SU-DHL-6 (cell line): ENCODE measurements around the gene TNS3.

ENCODE experiments used
- H2AFZ ChIP-seq: fragments of 200-600 bp; sonication (generic); 2 replicates; pipeline ENCODE4 v1.6.1; 2014; ENCODE audit warnings: low read depth, mild to moderate bottlenecking, moderate library complexity, mixed read lengths, antibody characterized with exemption, low read length; ENCODE audit not compliant: severe bottlenecking
- H3F3A ChIP-seq: fragments of 200-600 bp; shearing (Covaris generic); 2 replicates; pipeline ENCODE4 v1.6.0; 2016; ENCODE audit warnings: antibody characterized with exemption, mild to moderate bottlenecking; ENCODE audit not compliant: insufficient read depth
- H3K27ac ChIP-seq: fragments of 200-600 bp; sonication (generic); 2 replicates; pipeline ENCODE4 v1.5.1; 2016; ENCODE audit warnings: low read depth, mild to moderate bottlenecking, low read length, moderate library complexity, mixed read lengths
- H3K27me3 ChIP-seq: fragments of 200-600 bp; sonication (generic), shearing (Covaris generic); 2 replicates; pipeline ENCODE4 v1.6.0; 2014; ENCODE audit warnings: mild to moderate bottlenecking, low read length
- H3K36me3 ChIP-seq: fragments of 200-600 bp; sonication (generic); 2 replicates; pipeline ENCODE4 v1.6.1; 2014; ENCODE audit warnings: mild to moderate bottlenecking, low read length, mixed read lengths
- H3K4me2 ChIP-seq: fragments of 300-600, 200-600 bp; shearing (Covaris generic), sonication (generic); 2 replicates; pipeline ENCODE4 v1.6.0; 2014; ENCODE audit warnings: low read length, low read depth, mild to moderate bottlenecking; ENCODE audit not compliant: poor library complexity, severe bottlenecking
- H3K4me3 ChIP-seq: fragments of 200-600 bp; sonication (generic); 2 replicates; pipeline ENCODE4 v1.5.1; 2014; ENCODE audit warnings: antibody characterized with exemption, low read length, mild to moderate bottlenecking, mixed read lengths; ENCODE audit not compliant: insufficient read depth, poor library complexity, severe bottlenecking
- H3K79me2 ChIP-seq: fragments of 200-600 bp; sonication (generic); 2 replicates; pipeline ENCODE4 v1.6.1; 2014; ENCODE audit warnings: mild to moderate bottlenecking, low read length, moderate library complexity; ENCODE audit not compliant: insufficient read depth
- H3K9ac ChIP-seq: fragments of 200-600 bp; sonication (generic); 2 replicates; pipeline ENCODE4 v1.7.0; 2014; ENCODE audit warnings: mild to moderate bottlenecking, low read length
- H3K9me2 ChIP-seq: fragments of 200-600 bp; sonication (generic); replicated peaks from 2 replicates; pipeline ENCODE4 v1.6.1; 2014; ENCODE audit warnings: low read length; ENCODE audit not compliant: insufficient read depth
- H3K9me3 ChIP-seq: fragments of 200-600 bp; sonication (generic); 2 replicates; pipeline ENCODE4 v1.6.1; 2014; ENCODE audit warnings: low read length, mixed read lengths; ENCODE audit not compliant: insufficient read depth
- H4K20me1 ChIP-seq: fragments of 200-600 bp; sonication (generic); 2 replicates; pipeline ENCODE4 v1.6.1; 2014; ENCODE audit warnings: low read depth, mild to moderate bottlenecking, antibody characterized with exemption, low read length, moderate library complexity, mixed read lengths
- EZH2phosphoT487 ChIP-seq: fragments of 200-600 bp; sonication (generic), shearing (Covaris generic); conservative IDR thresholded peaks from 2 replicates; pipeline ENCODE4 v1.6.1; 2018; ENCODE audit warnings: mild to moderate bottlenecking, antibody characterized with exemption, low read length, moderate library complexity, mixed read lengths
- TF ChIP-seq, protein P1 (sequence below): fragments of 200-600 bp; sonication (generic); IDR thresholded peaks from one replicate; pipeline ENCODE4 v1.5.1; 2017; ENCODE audit warnings: antibody characterized with exemption, mild to moderate bottlenecking, low read length, moderate library complexity; ENCODE audit not compliant: insufficient read depth, poor library complexity, severe bottlenecking

The TNS3 gene

DNA sequence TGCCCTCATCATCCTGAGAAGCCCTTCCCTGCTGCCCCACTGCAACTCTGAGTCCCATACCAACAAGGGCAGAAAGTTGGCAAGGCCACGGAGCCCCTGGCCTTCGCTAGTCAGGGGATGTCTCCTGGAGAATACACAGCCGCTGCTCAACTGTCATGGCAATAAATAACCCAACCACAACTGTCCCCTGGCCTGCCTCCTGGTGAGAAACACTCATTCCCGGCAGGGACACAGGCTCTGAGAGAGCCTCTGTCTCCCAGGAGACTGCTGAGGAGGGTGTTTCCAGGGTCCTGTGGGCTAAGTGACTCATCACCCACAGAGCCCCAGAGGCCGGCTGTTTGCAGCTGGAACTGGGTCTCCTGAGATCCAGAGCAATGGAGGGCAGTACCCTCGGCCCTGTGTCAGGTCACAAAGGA, 354.1 kb downstream of the TNS3 start:
- Histone ChIP-seq H3F3A (no peaks in the 10 kb centered on the region), H3K9me3 (no peaks in the 10 kb centered on the region), H2AFZ (no peak overlapping the region), H3K27me3 (no peaks in the 10 kb centered on the region), H3K4me2 (no peak overlapping the region), H3K9me2 (no peaks in the 10 kb centered on the region), H3K9ac (no peak overlapping the region), H3K79me2 (no peaks in the 10 kb centered on the region), H3K4me3 (no peak overlapping the region), H3K36me3 (no peaks in the 10 kb centered on the region), H3K27ac (no peak overlapping the region), H4K20me1 (no peaks in the 10 kb centered on the region)
- no peak for TF ChIP-seq EZH2phosphoT487
- TF ChIP-seq, protein P1, sequence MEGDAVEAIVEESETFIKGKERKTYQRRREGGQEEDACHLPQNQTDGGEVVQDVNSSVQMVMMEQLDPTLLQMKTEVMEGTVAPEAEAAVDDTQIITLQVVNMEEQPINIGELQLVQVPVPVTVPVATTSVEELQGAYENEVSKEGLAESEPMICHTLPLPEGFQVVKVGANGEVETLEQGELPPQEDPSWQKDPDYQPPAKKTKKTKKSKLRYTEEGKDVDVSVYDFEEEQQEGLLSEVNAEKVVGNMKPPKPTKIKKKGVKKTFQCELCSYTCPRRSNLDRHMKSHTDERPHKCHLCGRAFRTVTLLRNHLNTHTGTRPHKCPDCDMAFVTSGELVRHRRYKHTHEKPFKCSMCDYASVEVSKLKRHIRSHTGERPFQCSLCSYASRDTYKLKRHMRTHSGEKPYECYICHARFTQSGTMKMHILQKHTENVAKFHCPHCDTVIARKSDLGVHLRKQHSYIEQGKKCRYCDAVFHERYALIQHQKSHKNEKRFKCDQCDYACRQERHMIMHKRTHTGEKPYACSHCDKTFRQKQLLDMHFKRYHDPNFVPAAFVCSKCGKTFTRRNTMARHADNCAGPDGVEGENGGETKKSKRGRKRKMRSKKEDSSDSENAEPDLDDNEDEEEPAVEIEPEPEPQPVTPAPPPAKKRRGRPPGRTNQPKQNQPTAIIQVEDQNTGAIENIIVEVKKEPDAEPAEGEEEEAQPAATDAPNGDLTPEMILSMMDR: no peak

DNA sequence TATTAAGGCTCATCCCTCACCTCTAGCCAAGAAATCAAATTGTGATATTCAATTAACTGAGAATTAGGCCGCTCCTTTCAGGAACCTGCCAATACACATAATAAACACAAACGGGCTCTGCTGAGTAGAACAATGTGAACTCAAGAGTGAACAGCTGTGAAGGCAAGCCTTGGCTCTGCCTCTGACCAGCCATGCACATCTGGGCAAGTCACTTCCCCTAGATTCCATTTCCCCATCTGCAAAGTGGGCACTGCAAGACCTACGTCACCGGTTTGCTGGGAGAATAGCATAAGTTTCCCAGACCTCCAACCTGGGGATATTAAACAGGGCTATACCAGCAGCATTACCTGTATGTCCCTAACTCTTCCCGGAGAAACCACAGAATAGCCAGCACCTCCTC, 355.2 kb downstream of the TNS3 start:
- Histone ChIP-seq H3K9me2 (no peaks in the 10 kb centered on the region), H3K4me3 (no peak overlapping the region), H3K27ac (no peak overlapping the region), H3K9ac (no peak overlapping the region), H2AFZ (no peak overlapping the region), H3K4me2 (no peak overlapping the region), H3K27me3 (no peaks in the 10 kb centered on the region), H3F3A (no peaks in the 10 kb centered on the region), H3K36me3 (no peaks in the 10 kb centered on the region), H4K20me1 (no peaks in the 10 kb centered on the region), H3K79me2 (no peaks in the 10 kb centered on the region), H3K9me3 (no peaks in the 10 kb centered on the region)
- TF ChIP-seq, protein P1: no peak
- no peak for TF ChIP-seq EZH2phosphoT487

GRCh38 chr7:47225387-47226131, 356.4 kb downstream of the TNS3 start:
- H3K4me2 ChIP-seq: no peak overlapping the region
- H4K20me1 ChIP-seq: no peaks in the 10 kb centered on the region
- no peaks in the 10 kb centered on the region for H3K9me2 ChIP-seq
- no peaks in the 10 kb centered on the region for H3K36me3 ChIP-seq
- no peak overlapping the region for H3K4me3 ChIP-seq
- H3K79me2 ChIP-seq: no peaks in the 10 kb centered on the region
- no peaks in the 10 kb centered on the region for H3K9me3 ChIP-seq
- H3F3A ChIP-seq: no peaks in the 10 kb centered on the region
- H2AFZ ChIP-seq: no peak overlapping the region
- H3K9ac ChIP-seq: no peak overlapping the region
- no peaks in the 10 kb centered on the region for H3K27me3 ChIP-seq
- TF ChIP-seq, protein P1: no peak
- H3K27ac ChIP-seq: no peak overlapping the region
